Measurements from ENCODE around the gene SPEN.

DNA sequence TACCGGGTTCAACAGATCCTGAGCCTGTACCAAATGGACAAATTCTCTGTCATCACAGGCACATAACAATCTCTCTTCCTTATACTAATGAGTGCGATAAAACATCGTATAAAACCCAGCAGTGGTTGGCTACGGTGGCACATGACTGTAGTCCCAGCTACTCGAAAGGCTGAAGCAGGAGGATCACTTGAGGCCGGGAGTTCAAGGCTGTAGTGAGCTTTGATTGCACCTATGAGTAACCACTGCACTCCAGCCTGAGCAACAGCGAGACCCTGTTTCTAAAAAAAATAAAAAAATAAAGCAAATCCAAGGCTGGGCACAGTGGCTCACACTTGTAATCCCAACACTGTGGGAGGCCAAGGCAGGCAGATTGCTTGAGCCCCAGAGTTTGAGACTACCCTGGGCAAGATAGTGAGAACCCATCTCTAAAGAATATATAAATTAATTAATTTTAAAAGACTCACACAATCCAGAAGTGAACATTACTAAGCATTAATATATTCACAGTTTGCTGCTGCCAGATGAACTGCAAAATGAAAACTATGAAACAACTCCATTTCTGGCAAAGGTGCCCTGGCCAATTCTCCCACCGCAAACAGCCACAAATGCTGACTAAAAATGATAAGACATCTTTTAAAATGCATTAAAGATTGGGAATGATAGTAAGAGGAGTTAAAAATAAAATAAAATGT lies 115.3 kb downstream of the SPEN start:
- TF ChIP-seq, protein P1, sequence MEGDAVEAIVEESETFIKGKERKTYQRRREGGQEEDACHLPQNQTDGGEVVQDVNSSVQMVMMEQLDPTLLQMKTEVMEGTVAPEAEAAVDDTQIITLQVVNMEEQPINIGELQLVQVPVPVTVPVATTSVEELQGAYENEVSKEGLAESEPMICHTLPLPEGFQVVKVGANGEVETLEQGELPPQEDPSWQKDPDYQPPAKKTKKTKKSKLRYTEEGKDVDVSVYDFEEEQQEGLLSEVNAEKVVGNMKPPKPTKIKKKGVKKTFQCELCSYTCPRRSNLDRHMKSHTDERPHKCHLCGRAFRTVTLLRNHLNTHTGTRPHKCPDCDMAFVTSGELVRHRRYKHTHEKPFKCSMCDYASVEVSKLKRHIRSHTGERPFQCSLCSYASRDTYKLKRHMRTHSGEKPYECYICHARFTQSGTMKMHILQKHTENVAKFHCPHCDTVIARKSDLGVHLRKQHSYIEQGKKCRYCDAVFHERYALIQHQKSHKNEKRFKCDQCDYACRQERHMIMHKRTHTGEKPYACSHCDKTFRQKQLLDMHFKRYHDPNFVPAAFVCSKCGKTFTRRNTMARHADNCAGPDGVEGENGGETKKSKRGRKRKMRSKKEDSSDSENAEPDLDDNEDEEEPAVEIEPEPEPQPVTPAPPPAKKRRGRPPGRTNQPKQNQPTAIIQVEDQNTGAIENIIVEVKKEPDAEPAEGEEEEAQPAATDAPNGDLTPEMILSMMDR (IDR thresholded peaks at IDR 0.05), result no peak
- TF ChIP-seq POLR2A (IDR thresholded peaks at IDR 0.05), result no peak

Measured in lower leg skin (tissue), 3 donors.